Stimulated activated effector memory CD8-positive, alpha-beta T cell treated with anti-CD3 and anti-CD28 coated beads, Interleukin-12 subunit alpha, Interleukin-12 subunit beta, amount 100 ng/mL, for 72 hours (primary cell): ENCODE results near the gene HLA-DOB.
A peak's percentile ranks its signal among the peaks of the same experiment; 100 is the strongest.
"Not testable (repeated sequence)": the region's sequence is repeated elsewhere in the genome, so short reads cannot be mapped to it uniquely, and the experiment has no call there.

Experiments
- ATAC-seq: fragments of 150-1000 bp; cut with Tn5 transposase; 2 replicates; pipeline ENCODE4 v1.10.0; 2021
- DNase-seq, 2 donors: peaks; one replicate each; pipeline ENCODE4 v3.0.0; 2021 to 2022; ENCODE audit warnings: low spot score in 2 of 2
- H3K27ac Mint-ChIP-seq: one replicate; pipeline ENCODE4 v1.8.0; 2022; ENCODE audit warnings: mild to moderate bottlenecking, mixed read lengths
- H3K36me3 Mint-ChIP-seq: one replicate; pipeline ENCODE4 v1.8.0; 2022; ENCODE audit warnings: mild to moderate bottlenecking, mixed read lengths
- H3K4me1 Mint-ChIP-seq: one replicate; pipeline ENCODE4 v1.8.0; 2022; ENCODE audit warnings: mixed read lengths
- H3K4me3 Mint-ChIP-seq: one replicate; pipeline ENCODE4 v1.8.0; 2022; ENCODE audit warnings: mild to moderate bottlenecking, mixed read lengths
- H3K9me3 Mint-ChIP-seq: one replicate; pipeline ENCODE4 v1.8.0; 2022; ENCODE audit warnings: mixed read lengths

HLA-DOB gene

GRCh38 chr6:32803416-32803815, 13.4 kb downstream of the HLA-DOB start:
- no peak overlapping the region for H3K4me3 Mint-ChIP-seq
- no peak overlapping the region for H3K27ac Mint-ChIP-seq
- peaks cover 5% of the 10 kb centered on the region for H3K4me1 Mint-ChIP-seq
- DNase-seq (no peak), ATAC-seq (no peak)
- no peaks in the 10 kb centered on the region for H3K36me3 Mint-ChIP-seq
- peaks cover 5% of the 10 kb centered on the region for H3K9me3 Mint-ChIP-seq

GRCh38 chr6:32799740-32800139, 17.1 kb downstream of the HLA-DOB start:
- H3K4me3 Mint-ChIP-seq, result no peak overlapping the region
- H3K9me3 Mint-ChIP-seq, result peaks cover 5% of the 10 kb centered on the region
- H3K27ac Mint-ChIP-seq, result no peak overlapping the region
- DNase-seq (no peak), ATAC-seq (no peak)
- peaks cover 7% of the 10 kb centered on the region for H3K4me1 Mint-ChIP-seq
- no peaks in the 10 kb centered on the region for H3K36me3 Mint-ChIP-seq

- Mint-ChIP-seq H3K27ac (no peak overlapping the region), H3K36me3 (no peaks in the 10 kb centered on the region), H3K4me3 (no peak overlapping the region), H3K4me1 (peaks cover 7% of the 10 kb centered on the region), H3K9me3 (peaks cover 5% of the 10 kb centered on the region)
- no peak for ATAC-seq
- DNase-seq, result no peak
These were observed 17.6 kb downstream of the HLA-DOB start for GRCh38 chr6:32799168-32799567.

- H3K36me3 Mint-ChIP-seq, result no peaks in the 10 kb centered on the region
- H3K4me3 Mint-ChIP-seq, result peak overlapping the region; percentile 51
- peak; percentile 79 to 90 for DNase-seq
- peaks cover 7% of the 10 kb centered on the region for H3K4me1 Mint-ChIP-seq
- H3K9me3 Mint-ChIP-seq, result peaks cover 5% of the 10 kb centered on the region
- peak; percentile 75 for ATAC-seq
- no peak overlapping the region for H3K27ac Mint-ChIP-seq
These were observed 19.7 kb downstream of the HLA-DOB start for GRCh38 chr6:32796848-32797776.

GRCh38 chr6:32794510-32794909, 22.3 kb downstream of the HLA-DOB start:
- ATAC-seq (no peak), DNase-seq (no peak)
- Mint-ChIP-seq H3K4me3 (no peak overlapping the region), H3K9me3 (peaks cover 5% of the 10 kb centered on the region), H3K36me3 (no peaks in the 10 kb centered on the region), H3K4me1 (peaks cover 7% of the 10 kb centered on the region), H3K27ac (no peak overlapping the region)

- Mint-ChIP-seq H3K36me3 (no peaks in the 10 kb centered on the region), H3K27ac (no peak overlapping the region), H3K4me3 (no peak overlapping the region), H3K9me3 (no peaks in the 10 kb centered on the region), H3K4me1 (peaks cover 7% of the 10 kb centered on the region)
- DNase-seq (no peak), ATAC-seq (no peak)
These were observed 23.8 kb downstream of the HLA-DOB start for GRCh38 chr6:32792901-32793435.

- ATAC-seq (no peak), DNase-seq (no peak)
- Mint-ChIP-seq H3K9me3 (no peaks in the 10 kb centered on the region), H3K4me1 (no peaks in the 10 kb centered on the region), H3K27ac (no peak overlapping the region), H3K4me3 (no peak overlapping the region), H3K36me3 (no peaks in the 10 kb centered on the region)
These were observed 26.5 kb downstream of the HLA-DOB start for GRCh38 chr6:32790306-32790705.

- H3K4me1 Mint-ChIP-seq, result no peaks in the 10 kb centered on the region
- no peak for DNase-seq
- H3K9me3 Mint-ChIP-seq, result peaks cover 3% of the 10 kb centered on the region
- H3K36me3 Mint-ChIP-seq, result no peaks in the 10 kb centered on the region
- H3K27ac Mint-ChIP-seq, result no peak overlapping the region
- no peak overlapping the region for H3K4me3 Mint-ChIP-seq
- peak; percentile 72 for ATAC-seq
These were observed 30.8 kb downstream of the HLA-DOB start for GRCh38 chr6:32785781-32786533.

- ATAC-seq, H3K36me3 Mint-ChIP-seq, DNase-seq, H3K4me3 Mint-ChIP-seq, H3K9me3 Mint-ChIP-seq, H3K4me1 Mint-ChIP-seq, H3K27ac Mint-ChIP-seq: not testable (repeated sequence)
These were observed 33.9 kb downstream of the HLA-DOB start for GRCh38 chr6:32782923-32783322.

GRCh38 chr6:32779036-32779435, 37.8 kb downstream of the HLA-DOB start:
- H3K9me3 Mint-ChIP-seq, result peaks cover 3% of the 10 kb centered on the region
- no peaks in the 10 kb centered on the region for H3K36me3 Mint-ChIP-seq
- no peak overlapping the region for H3K4me3 Mint-ChIP-seq
- H3K27ac Mint-ChIP-seq, result no peak overlapping the region
- DNase-seq (no peak), ATAC-seq (no peak)
- no peaks in the 10 kb centered on the region for H3K4me1 Mint-ChIP-seq

GRCh38 chr6:32775071-32775470, 41.7 kb downstream of the HLA-DOB start:
- H3K27ac Mint-ChIP-seq, result no peak overlapping the region
- no peaks in the 10 kb centered on the region for H3K36me3 Mint-ChIP-seq
- no peak overlapping the region for H3K4me3 Mint-ChIP-seq
- ATAC-seq (no peak), DNase-seq (no peak)
- no peaks in the 10 kb centered on the region for H3K9me3 Mint-ChIP-seq
- no peaks in the 10 kb centered on the region for H3K4me1 Mint-ChIP-seq

- Mint-ChIP-seq H3K9me3 (no peaks in the 10 kb centered on the region), H3K4me1 (no peaks in the 10 kb centered on the region), H3K27ac (no peak overlapping the region), H3K36me3 (no peaks in the 10 kb centered on the region), H3K4me3 (no peak overlapping the region)
- DNase-seq (no peak), ATAC-seq (peak; percentile 53)
These were observed 42.4 kb downstream of the HLA-DOB start for GRCh38 chr6:32774426-32774825.

GRCh38 chr6:32772656-32773055, 44.1 kb downstream of the HLA-DOB start:
- Mint-ChIP-seq H3K4me1 (no peaks in the 10 kb centered on the region), H3K4me3 (no peak overlapping the region), H3K9me3 (no peaks in the 10 kb centered on the region), H3K36me3 (no peaks in the 10 kb centered on the region), H3K27ac (no peak overlapping the region)
- ATAC-seq (no peak), DNase-seq (no peak)

GRCh38 chr6:32764048-32764447, 52.8 kb downstream of the HLA-DOB start:
- DNase-seq (no peak), ATAC-seq (no peak)
- Mint-ChIP-seq H3K4me1 (no peaks in the 10 kb centered on the region), H3K36me3 (no peaks in the 10 kb centered on the region), H3K4me3 (no peak overlapping the region), H3K27ac (no peak overlapping the region), H3K9me3 (no peaks in the 10 kb centered on the region)

- Mint-ChIP-seq H3K4me3 (no peak within 1 kb of the TSS), H3K27ac (no peak within 1 kb of the TSS), H3K36me3 (no peaks in the 10 kb centered on the region), H3K9me3 (no peaks in the 10 kb centered on the region), H3K4me1 (no peaks in the 10 kb centered on the region)
- DNase-seq (no peak), ATAC-seq (no peak)
These were observed 53.4 kb downstream of the HLA-DOB start, which contains the start of gene HLA-DQB2 for GRCh38 chr6:32763421-32763820. Gene HLA-DQB2 (minus strand): TSS chr6:32763532. CDS start chr6:32763470, 62 bp downstream.
